HG02798 (cell line): ENCODE measurements around the gene COPS4.
"Not testable (repeated sequence)": the region's sequence is repeated elsewhere in the genome, so short reads cannot be mapped to it uniquely, and the experiment has no call there.

Experiments
- ATAC-seq: cut with Tn5 transposase; IDR thresholded peaks from one replicate; pipeline ENCODE4 v1.9.1; 2021; ENCODE audit warnings: mild to moderate bottlenecking; ENCODE audit not compliant: unreplicated experiment, poor library complexity

COPS4 gene

GRCh38 chr4:83075311-83076095 is 40.5 kb downstream of the COPS4 start:
- no peak for ATAC-seq

GRCh38 chr4:83080561-83080960 is 45.6 kb downstream of the COPS4 start:
- ATAC-seq, result no peak

GRCh38 chr4:83082777-83083176 is 47.8 kb downstream of the COPS4 start:
- ATAC-seq, result no peak

- ATAC-seq, result no peak
Observed at GRCh38 chr4:83083925-83084475, 49.0 kb downstream of the COPS4 start.

- not testable (repeated sequence) for ATAC-seq
Observed at GRCh38 chr4:83084956-83085355, 50.0 kb downstream of the COPS4 start.

- no peak for ATAC-seq
Observed at GRCh38 chr4:83089410-83090157, 54.6 kb downstream of the COPS4 start.

GRCh38 chr4:83093060-83093640 is 58.2 kb downstream of the COPS4 start:
- ATAC-seq, result no peak

GRCh38 chr4:83096397-83096796 is 61.4 kb downstream of the COPS4 start:
- no peak for ATAC-seq

- no peak for ATAC-seq
Observed at GRCh38 chr4:83104991-83105390, 70.0 kb downstream of the COPS4 start.

- ATAC-seq, result no peak
Observed at GRCh38 chr4:83107631-83108030, 72.6 kb downstream of the COPS4 start.

GRCh38 chr4:83108101-83108861 is 73.3 kb downstream of the COPS4 start:
- no peak for ATAC-seq

- peak; percentile 30 for ATAC-seq
Observed at GRCh38 chr4:83109480-83110222, 74.7 kb downstream of the COPS4 start.

- peak; percentile 80 for ATAC-seq
Observed at GRCh38 chr4:83110223-83110945, 75.4 kb downstream of the COPS4 start.

GRCh38 chr4:83110970-83111750 is 76.2 kb downstream of the COPS4 start:
- no peak for ATAC-seq

GRCh38 chr4:83111751-83112141 is 76.8 kb downstream of the COPS4 start:
- not testable (repeated sequence) for ATAC-seq

- ATAC-seq, result peak; percentile 33
Observed at GRCh38 chr4:83112231-83112630, 77.2 kb downstream of the COPS4 start.

GRCh38 chr4:83112678-83113428 is 77.9 kb downstream of the COPS4 start:
- ATAC-seq, result no peak

- no peak for ATAC-seq
Observed at GRCh38 chr4:83113429-83113786, 78.4 kb downstream of the COPS4 start.
